Mesenteric fat pad (tissue), 1 donor: Measurements from ENCODE around the gene FKBP6. TPM values are rescaled to one million over a fixed set of nuclear protein-coding genes. Genes with fewer than 3 reads are reported as not detected.
"Not testable (repeated sequence)": the region's sequence is repeated elsewhere in the genome, so short reads cannot be mapped to it uniquely, and the experiment has no call there.

Source experiments
- DNase-seq: peaks from one replicate; pipeline ENCODE4 v3.0.0-alpha.2; 2020; ENCODE audit warnings: low spot score
- long read RNA-seq: library from polyadenylated mRNA; unstranded; transcript quantifications from one replicate; pipeline ENCODE4 v2.0.0, GENCODE V29; 2020
- total RNA-seq: library from RNA; stranded (reverse); fragmentation: NEBNext Ultra II Directional; extraction: Animal tissue kit (Norgen Biotek cat#: 25700); gene quantifications from one replicate; pipeline ENCODE4 v1.2.1, GENCODE V29; 2021
- donor health status: DM: yes; HTN: yes; CAD: no.

Gene FKBP6, protein sequence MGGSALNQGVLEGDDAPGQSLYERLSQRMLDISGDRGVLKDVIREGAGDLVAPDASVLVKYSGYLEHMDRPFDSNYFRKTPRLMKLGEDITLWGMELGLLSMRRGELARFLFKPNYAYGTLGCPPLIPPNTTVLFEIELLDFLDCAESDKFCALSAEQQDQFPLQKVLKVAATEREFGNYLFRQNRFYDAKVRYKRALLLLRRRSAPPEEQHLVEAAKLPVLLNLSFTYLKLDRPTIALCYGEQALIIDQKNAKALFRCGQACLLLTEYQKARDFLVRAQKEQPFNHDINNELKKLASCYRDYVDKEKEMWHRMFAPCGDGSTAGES
- total RNA-seq, result not detected
- long read RNA-seq, result 0 reads

DNA sequence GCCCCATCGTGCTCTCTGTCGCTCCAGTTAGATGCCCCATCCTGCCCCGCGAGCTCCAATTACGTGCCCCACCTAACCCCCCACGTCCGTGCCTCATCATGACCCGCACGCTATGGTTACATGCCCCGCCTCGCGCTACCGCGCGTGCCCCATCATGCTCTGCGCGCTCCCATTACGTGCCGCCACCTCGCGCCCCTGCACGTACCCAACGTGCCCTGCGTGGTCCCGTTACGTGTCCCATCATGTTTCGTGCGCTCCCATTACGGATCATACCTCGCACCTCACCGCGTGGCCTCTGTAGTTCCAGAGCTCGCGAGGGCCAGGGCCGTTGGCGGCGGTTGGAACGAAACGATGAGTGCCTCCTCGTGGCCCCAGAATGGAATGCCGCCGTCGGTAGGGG, at the start of gene FKBP6, which contains the start of gene TRIM50:
TSS of gene FKBP6 (plus strand) at position 240 of the 400 bp plus-strand sequence. CDS start 268 bp downstream, outside the sequence.
TSS of gene TRIM50 (minus strand) at position 161 of the 400 bp plus-strand sequence. CDS start 3,295 bp downstream, outside the sequence.
- DNase-seq, result not testable (repeated sequence)

DNA sequence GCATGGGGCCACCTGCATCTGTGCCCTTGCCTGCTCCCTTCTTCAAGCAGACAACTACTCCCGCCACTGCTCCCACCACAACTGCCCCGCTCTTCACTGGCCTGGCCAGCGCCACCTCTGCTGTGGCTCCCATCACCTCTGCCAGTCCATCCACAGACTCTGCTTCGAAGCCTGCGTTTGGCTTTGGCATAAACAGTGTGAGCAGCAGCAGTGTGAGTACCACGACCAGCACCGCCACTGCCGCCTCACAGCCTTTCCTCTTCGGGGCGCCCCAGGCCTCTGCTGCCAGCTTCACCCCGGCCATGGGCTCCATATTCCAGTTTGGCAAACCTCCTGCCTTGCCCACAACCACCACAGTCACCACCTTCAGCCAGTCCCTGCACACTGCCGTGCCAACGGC, 30.7 kb upstream of the FKBP6 start:
- DNase-seq, result not testable (repeated sequence)

DNA sequence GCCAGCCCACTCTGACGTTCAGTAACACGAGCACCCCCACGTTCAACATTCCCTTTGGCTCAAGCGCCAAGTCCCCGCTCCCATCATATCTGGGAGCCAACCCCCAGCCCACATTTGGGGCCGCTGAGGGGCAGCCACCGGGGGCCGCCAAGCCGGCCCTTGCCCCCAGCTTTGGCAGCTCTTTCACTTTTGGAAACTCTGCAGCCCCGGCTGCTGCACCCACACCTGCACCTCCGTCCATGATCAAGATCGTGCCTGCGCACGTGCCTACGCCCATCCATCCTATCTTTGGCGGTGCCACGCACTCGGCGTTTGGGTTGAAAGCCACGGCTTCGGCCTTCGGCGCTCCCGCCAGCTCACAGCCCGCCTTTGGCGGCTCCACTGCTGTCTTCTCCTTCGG, 30.3 kb upstream of the FKBP6 start:
- DNase-seq, result not testable (repeated sequence)

DNA sequence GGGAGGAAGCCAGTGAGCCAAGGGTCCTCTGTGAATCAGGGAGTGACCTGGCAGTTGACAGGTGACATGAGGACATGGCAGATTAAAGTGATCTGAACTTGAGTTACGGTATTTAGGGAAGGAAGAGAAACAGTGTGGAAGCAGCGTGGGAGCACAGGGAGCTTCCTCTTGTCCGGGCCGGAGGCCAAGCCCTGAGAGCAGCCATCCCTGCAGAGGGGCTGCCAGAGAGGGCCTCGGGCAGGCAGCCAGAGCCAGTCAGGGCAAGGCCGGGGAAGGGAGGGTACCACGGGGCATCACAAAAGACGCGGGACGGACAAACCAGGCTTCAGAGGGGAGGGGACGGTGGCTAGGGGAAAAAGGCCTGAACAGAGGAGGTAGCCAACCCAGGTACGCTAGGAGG, 28.1 kb upstream of the FKBP6 start:
- DNase-seq, result not testable (repeated sequence)

DNA sequence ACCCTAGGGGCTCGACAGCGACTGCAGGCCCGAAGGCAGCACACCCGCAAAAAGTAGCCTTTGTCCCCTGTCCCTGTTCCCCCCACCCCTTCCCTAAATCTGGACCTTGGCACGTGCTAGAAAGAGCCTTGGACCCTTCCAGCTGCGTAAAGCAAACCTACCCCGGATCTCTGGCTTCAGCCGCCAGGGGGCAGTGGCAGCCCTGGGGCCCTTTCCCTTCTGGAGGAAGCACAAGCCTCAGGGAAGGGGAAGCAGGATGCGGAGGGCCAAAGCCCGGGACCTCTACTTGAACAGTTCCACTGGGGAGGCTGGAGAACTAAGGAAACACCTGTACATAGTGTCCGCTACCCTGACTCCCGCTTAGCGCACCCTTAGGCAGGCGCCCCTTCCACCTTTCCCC, 26.9 kb upstream of the FKBP6 start:
- DNase-seq, result not testable (repeated sequence)

DNA sequence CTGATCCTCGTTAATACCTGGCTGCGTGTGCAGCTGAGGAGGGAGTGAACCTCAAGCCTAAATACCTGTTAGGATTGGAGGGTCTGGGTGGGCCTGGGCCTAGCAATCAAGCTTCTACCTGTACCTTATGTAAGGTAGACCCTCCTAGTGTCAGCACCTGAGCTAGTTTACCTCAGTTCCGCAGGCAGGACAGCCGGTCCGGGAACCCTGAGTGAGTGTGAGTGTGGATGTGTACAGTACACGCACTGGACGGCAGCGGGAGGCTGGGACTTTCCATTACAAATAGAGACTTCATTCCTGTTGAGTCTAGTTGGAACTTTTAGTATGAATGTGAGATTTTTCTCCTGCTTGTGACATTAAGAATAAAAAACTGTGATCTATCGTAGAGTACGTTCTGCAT, 25.1 kb upstream of the FKBP6 start:
- not testable (repeated sequence) for DNase-seq

DNA sequence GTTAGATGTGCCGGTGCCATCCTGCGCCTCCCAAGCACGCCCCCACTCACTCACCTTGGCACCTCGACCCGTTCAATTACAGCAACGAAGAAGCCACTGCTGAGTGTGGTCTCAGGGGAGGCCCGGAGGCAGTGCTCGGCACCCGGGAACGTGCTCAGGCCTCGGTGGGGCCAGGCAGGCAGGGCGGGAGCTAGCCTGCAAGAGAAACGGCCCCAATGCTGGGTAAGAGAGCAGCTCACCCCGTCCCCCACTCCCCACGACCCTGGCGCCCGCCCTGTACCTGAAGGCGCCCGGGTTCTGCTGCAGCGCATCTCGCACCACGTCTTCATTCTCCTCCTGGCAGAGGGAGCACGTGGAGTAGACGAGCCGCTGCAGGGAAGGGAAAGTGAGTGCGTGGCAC, 24.4 kb upstream of the FKBP6 start:
- DNase-seq, result no peak

DNA sequence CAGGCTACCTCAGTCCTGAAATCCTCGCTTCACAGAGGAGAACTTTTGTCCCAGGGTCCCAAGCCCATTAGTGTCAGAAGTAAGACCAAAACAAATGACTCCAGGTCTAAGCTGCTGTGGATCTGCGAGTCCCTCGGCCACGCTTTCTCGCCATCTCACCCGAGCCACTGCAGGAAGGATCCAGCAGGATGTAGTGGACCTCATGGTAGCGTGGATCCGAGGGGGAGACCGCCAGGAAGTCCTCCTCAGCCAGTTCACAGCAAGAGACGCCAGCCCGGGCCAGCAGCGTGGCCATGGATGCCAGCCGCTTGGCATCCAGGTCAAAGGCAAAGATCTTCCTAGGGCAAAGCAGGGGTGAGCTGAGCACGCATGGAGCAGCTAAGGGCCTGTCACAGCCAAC, 23.9 kb upstream of the FKBP6 start:
- no peak for DNase-seq

DNA sequence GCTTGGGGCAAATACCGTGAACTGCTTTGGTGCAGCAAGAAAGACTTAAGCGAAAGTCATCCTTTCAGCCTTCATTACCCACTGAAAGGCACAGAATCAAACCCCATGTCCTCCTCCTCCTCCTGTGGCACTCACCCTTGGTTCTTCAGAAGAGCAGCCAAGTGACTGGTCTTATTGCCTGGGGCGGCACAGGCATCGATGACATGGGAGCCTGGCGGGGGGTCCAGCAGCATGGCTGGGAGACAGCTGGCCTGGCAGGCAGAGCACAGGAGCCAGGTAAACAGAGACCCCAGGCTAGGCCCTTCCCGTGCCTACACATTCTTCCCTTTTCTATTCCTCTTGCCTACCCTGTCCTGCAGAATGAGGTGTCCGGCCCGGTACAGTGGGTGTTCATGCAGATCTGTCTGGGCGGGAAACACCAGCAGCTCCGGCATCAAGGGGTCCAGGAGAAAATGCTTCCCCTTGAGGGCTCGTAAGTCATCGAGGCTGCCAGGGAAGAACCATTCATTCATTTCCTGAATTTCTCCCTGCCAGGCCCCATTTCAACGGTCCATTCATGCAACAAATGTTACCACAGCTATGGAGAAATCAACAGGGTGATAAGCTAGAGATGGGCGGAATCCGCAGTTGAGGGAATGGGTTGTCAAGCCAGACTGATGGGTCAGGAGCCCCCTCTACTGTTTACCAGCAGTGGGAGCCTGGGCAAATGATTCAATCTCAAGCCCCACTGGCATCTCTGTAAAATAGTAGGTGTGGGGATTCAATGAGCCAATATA, 23.2 kb upstream of the FKBP6 start:
- not testable (repeated sequence) for DNase-seq

DNA sequence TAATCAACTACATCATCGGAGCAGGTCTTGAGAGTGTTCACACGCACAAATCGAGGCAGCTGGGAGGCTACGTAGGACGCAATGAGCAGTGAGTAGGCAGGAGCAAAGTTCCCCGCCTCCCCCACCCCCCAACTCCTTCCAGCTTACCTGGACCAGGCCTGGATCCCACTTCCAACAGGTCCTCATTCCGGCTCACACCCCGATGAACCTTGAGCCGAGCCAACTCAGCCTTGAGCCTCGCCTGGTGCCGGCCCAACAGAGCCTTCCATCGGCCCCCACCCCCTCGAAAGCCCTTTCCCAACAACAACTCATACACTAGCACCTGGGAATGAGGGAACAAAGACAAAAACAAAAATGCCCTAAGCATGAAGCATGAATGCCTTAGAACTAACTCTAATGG, 20.5 kb upstream of the FKBP6 start:
- no peak for DNase-seq

DNA sequence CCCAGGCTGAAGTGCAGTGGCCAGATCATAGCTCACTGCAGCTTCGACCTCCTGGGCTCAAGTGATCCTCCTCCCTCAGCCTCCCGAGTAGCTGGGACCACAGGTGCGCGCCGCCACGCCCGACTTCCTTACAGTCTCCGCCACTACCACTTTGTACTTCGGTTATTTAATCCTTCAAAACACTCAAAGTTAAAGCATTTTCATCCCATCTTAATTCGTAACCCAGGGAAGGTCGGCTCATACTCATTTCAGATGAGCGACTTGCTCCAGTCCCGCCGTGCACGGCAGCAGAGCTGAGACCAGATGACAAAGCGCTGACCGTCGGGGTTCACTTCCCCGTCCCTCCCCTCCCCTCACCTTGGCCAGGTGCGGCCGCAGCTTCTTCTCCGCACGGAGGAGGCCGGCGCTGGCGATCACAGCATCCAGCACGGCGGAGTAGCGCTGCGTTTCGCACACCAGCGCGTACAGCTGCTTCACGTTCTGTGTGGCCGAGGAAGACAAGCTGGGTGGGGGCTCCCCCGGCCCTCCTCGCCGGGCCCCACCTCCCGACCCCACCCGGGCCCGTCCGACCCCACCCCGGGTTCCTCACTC, 19.8 kb upstream of the FKBP6 start:
- no peak for DNase-seq

DNA sequence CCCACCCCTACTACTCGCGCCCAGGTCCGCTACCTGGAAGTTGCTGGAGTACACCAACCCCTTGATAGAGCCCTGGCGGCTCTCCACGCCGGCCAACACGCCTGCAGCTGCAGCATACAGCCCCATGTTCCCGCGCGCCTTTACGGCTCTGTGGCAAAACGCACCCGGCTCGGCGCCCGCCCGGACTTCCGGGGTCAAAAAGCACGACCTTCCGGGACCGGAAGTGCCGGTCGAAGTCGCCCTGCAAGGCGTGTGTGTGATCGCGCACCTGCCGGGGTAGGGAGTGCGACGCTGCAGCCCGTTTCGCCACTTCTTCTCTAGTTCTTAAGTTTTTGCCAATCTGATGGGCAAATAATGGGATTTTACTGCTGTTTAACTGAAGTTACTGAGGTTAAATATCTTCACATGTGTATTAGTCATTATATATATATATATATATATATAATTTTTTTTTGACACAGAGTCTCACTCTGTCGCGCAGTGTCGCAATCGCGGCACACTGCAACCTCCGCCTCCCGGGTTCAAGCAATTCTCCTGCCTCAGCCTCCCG, 19.2 kb upstream of the FKBP6 start, which contains the start of gene NSUN5:
TSS of gene NSUN5 (minus strand) at position 162 of the 550 bp plus-strand sequence. CDS start at position 126, 36 bp downstream.
- peak; percentile 96 for DNase-seq

DNA sequence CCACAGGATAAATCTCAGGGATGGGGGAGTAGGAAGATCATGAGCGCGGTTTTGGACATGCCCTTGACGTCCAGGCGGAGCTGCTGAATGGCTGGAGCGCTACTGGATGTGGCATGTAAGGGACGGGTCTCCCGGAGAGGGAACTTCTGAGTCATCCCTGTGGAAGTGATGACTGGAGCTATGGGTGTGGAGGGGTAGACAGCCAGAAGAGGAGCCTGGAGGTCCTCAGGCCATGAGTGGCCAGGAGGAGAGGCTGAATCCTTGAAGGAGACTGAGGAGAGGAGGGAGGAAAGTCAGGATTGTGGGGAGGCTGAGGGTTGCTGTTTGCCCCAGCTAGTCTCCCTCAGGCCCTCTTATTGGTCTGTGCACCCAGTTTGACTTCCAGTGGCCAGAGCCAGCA, 16.5 kb upstream of the FKBP6 start:
- not testable (repeated sequence) for DNase-seq

DNA sequence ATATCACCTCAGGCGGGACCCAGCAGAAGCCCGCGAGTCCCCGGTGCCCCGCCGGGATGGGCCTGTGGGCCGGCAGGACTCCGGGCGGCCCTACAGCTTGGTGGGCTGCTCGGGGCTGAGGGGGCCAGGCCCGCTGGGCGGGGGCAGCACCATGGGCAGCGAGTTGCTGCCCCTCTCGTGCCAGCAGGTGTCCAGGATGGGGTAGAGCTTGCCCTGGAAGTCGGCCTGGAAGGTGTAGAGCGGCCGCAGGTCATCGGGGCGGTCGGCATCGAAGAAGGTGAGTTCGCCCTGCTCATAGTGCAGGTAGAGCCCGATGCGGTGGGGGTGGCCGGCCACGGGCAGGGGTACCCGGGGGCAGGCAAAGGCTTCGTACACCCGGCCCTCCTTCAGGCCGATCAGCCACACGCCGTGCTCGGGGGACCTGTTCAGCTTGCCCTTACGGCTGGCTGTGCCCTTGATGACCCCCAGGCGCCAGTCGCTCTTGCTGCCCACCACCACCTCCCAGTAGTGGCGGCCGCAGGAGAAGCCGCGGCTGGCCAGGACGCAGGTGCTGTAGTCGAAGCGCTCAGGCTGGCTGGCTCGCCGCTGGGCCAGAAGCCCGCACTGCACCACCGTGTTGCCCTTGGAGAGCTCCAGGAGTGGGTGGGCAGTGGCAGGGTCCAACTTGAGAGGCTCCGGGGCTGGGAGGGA, 15.0 kb upstream of the FKBP6 start:
- no peak for DNase-seq

DNA sequence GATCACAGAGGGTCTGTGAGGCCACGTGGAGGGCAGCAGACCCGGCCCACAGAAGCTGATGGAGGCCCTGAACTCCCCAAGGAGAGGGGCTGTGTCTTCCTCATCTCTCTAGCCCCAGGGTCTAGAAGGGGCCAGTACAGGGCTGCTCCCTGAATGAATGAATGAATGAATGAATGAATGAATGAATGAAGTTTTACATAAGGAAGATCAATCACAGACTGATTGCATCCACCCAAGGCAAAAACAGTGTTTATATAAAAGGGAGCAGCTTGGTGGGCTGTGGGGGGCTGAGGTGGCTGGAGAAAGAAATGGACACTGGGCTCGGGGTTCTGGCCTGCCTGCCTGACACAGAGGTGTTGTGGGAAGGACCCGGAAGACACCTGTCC, 14.4 kb upstream of the FKBP6 start:
- no peak for DNase-seq

DNA sequence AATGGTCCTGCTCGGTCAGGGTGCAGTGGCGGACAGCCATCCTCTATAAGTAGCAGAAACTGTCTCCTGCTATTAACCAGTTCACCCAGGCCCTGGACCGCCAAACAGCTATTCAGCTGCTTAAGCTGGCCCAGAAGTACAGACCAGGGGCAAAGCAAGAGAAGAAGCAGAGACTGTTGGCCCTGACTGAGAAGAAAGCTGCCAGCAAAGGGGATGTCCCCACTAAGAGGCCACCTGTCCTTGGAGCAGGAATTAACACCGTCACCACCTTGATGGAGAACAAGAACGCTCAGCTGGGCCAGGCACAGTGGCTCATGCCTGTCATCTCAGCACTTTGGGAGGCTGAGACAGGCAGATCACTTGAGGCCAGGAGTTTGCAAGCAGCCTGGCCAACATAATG, 13.7 kb upstream of the FKBP6 start:
- DNase-seq, result no peak

DNA sequence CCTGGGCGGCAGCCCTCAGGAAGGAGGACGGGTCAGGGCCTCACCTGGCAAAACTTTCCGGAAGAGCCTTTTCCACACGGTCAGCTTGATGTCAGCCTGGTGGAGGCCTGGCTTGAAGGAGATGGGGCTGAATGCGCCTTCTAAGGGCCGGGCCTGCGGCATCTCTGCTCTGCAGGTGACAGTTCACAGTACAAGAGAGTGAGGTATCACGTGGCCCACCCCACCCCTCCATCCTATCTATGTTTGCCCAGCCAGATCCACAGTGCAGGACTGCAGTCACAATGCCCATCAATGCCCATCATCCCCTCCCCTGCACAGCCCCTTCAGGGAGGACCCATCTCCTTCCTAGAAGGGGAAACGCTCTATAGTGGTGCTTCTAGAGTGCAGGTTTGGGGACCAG, 11.4 kb upstream of the FKBP6 start:
- DNase-seq, result no peak

DNA sequence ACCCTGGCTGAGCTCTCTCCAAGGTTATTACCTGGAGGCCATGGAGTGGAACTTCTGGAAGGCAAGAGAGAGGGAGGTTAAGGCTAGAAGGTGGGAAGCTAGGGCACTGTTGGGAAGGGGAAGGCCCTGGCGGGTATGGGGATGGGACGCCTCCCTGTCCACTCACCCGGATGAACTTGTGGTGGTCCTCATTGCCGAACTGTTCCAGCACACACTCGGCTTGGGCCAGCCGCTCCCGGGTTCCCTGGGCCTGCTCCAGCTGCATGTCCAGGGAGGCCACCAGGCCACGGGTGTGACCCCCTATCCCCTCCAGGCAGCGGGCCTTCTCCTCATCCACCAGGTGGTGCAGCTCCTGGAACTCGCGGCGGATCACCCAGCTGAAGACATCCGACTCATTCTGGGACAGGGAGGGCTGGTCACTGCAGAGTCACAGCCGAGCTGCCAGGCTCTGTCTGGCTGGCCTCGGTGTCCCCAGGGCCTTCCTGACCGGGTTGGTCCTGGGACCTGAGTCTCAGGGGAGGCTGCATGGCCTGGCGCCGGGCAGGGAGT, 9.2 kb upstream of the FKBP6 start:
- DNase-seq, result not testable (repeated sequence)

DNA sequence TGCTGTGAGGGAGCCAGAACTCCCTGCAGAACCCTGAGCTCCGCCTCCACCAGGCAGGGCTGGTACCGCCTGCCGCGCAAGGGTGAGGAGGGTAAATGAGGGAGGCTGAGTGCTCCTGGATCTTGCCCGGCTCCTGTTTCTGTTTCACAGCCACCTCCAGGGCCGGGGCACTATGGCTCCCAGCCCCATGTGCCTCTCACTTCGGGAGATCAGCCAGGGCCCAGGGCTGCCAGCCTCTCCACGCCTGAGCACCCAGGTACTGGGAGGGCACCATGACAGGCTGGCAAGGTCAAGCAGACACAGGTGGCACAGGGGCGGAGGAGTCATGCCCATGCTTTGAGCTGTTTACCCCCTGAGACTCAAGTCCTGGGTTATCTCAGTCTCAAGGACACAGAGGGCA, 8.4 kb upstream of the FKBP6 start:
- not testable (repeated sequence) for DNase-seq

DNA sequence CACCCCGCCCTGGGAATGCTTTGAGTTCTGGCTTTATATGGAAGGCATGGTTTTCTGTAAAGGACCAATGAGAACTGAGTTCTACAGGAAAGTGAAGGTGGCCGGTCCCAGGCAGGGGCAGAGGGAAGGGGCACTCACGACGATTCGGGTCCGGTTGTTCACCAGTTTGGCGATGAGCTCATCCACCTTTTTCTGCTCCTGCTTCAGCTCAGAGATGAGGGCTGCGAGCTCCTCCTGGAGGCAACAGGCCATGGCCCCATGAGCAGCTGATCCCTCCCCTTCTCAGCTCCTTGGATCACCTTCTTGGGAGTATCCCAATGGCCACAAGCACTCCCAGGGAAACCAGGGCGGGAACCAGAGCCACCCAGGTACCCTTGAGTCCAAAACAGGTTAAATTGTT, 8.0 kb upstream of the FKBP6 start:
- not testable (repeated sequence) for DNase-seq
